ENCODE measurements around the gene RXRB. TPM values are rescaled to one million over a fixed set of nuclear protein-coding genes. Genes with fewer than 3 reads are reported as not detected.
"Not testable (repeated sequence)": the region's sequence is repeated elsewhere in the genome, so short reads cannot be mapped to it uniquely, and the experiment has no call there.

RXRB gene
- total and polyA plus RNA-seq, 4 donors = 19.2 to 79.0 (median 47.0) TPM

DNA sequence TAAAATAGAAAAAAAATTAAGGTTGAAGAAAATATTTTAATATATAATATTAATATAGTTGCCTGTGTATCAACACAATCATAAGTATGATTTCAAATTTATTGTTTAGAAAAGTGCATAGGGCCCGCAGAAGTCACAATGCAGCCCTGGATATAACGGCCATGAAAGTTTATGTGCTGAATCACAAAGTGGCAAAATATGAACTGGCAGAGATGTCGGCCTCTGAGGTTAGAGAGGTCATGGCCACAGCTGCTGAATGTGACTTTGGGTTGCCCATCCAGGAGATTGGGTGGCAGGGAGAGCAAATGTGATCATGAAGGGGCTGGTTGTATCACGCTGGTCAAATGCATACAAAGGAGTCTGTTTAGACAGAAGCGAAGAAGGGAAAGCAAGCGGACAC is 43.9 kb downstream of the RXRB start:
- H3K27me3 ChIP-seq (ENCODE audit: control insufficient read depth, insufficient read depth, low read length) = no peaks in the 10 kb centered on the region
- 83% methylated on average over 4 of the region's 6 CpGs for WGBS (ENCODE audit: insufficient coverage)
- H3K4me3 ChIP-seq (ENCODE audit: low read depth, low read length) = no peak overlapping the region

GRCh38 chr6:33154349-33154748 is 46.1 kb downstream of the RXRB start:
- Histone ChIP-seq H3K4me1 (ENCODE audit: control insufficient read depth, insufficient read depth, low read length) (no peaks in the 10 kb centered on the region), H3K36me3 (ENCODE audit: control insufficient read depth, insufficient read depth, low read length) (no peaks in the 10 kb centered on the region), H3K9me3 (ENCODE audit: control insufficient read depth, insufficient read depth, low read length) (no peaks in the 10 kb centered on the region), H3K27ac (ENCODE audit: low read depth, low read length) (no peak overlapping the region), H3K4me3 (ENCODE audit: low read depth, low read length) (no peak overlapping the region), H3K27me3 (ENCODE audit: control insufficient read depth, insufficient read depth, low read length) (peaks cover 2% of the 10 kb centered on the region)
- 53% methylated on average over 4 of the region's 4 CpGs for WGBS (ENCODE audit: insufficient coverage)
- peak in 1 of 6 donors; percentile 6 for DNase-seq (ENCODE audit: low read depth in 4 of 6, low spot score in 6 of 6)

More for the DNA sequence above, 43.9 kb downstream of the RXRB start:
- Histone ChIP-seq H3K4me1 (ENCODE audit: control insufficient read depth, insufficient read depth, low read length) (peaks cover 13% of the 10 kb centered on the region), H3K36me3 (ENCODE audit: control insufficient read depth, insufficient read depth, low read length) (no peaks in the 10 kb centered on the region), H3K9me3 (ENCODE audit: control insufficient read depth, insufficient read depth, low read length) (no peaks in the 10 kb centered on the region), H3K27ac (ENCODE audit: low read depth, low read length) (no peak overlapping the region)
- no peak for DNase-seq (ENCODE audit: low read depth in 4 of 6, low spot score in 6 of 6)

- Histone ChIP-seq H3K27ac (ENCODE audit: low read depth, low read length) (no peak overlapping the region), H3K4me1 (ENCODE audit: control insufficient read depth, insufficient read depth, low read length) (no peaks in the 10 kb centered on the region), H3K27me3 (ENCODE audit: control insufficient read depth, insufficient read depth, low read length) (peaks cover 8% of the 10 kb centered on the region), H3K4me3 (ENCODE audit: low read depth, low read length) (no peak overlapping the region), H3K9me3 (ENCODE audit: control insufficient read depth, insufficient read depth, low read length) (no peaks in the 10 kb centered on the region), H3K36me3 (ENCODE audit: control insufficient read depth, insufficient read depth, low read length) (no peaks in the 10 kb centered on the region)
- no CpG with 5 or more reads among the region's 1 CpG for WGBS (ENCODE audit: insufficient coverage)
- DNase-seq (ENCODE audit: low read depth in 4 of 6, low spot score in 6 of 6) = no peak
Observed at GRCh38 chr6:33151050-33151449, 49.4 kb downstream of the RXRB start.

DNA sequence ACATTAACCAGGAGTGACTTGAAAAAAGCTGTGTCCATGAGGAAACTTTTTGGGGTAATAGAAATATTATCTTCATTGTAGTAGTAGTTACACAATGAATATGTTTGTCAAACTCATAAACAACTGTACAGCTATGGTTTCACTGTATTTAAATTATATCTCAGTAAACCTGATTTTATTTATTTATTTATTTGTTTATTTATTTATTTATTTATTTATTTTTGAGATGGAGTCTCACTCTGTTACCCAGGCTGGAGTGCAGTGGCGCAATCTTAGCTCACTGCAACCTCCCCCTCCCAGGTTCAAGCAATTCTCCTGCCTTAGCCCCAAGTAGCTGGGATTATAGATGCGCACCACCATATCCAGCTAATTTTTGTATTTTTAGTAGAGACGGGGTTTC is 49.9 kb downstream of the RXRB start:
- no CpG with 5 or more reads among the region's 3 CpGs for WGBS (ENCODE audit: insufficient coverage)
- not testable (repeated sequence) for H3K9me3 ChIP-seq (ENCODE audit: control insufficient read depth, insufficient read depth, low read length); DNase-seq (ENCODE audit: low read depth in 4 of 6, low spot score in 6 of 6); H3K4me1 ChIP-seq (ENCODE audit: control insufficient read depth, insufficient read depth, low read length); H3K27ac ChIP-seq (ENCODE audit: low read depth, low read length); H3K27me3 ChIP-seq (ENCODE audit: control insufficient read depth, insufficient read depth, low read length); H3K4me3 ChIP-seq (ENCODE audit: low read depth, low read length); H3K36me3 ChIP-seq (ENCODE audit: control insufficient read depth, insufficient read depth, low read length)

GRCh38 chr6:33147807-33148666 is 52.4 kb downstream of the RXRB start:
- Histone ChIP-seq H3K27me3 (ENCODE audit: control insufficient read depth, insufficient read depth, low read length) (peaks cover 8% of the 10 kb centered on the region), H3K4me1 (ENCODE audit: control insufficient read depth, insufficient read depth, low read length) (no peaks in the 10 kb centered on the region), H3K27ac (ENCODE audit: low read depth, low read length) (no peak overlapping the region), H3K36me3 (ENCODE audit: control insufficient read depth, insufficient read depth, low read length) (no peaks in the 10 kb centered on the region), H3K9me3 (ENCODE audit: control insufficient read depth, insufficient read depth, low read length) (peaks cover under 1% of the 10 kb centered on the region), H3K4me3 (ENCODE audit: low read depth, low read length) (no peak overlapping the region)
- WGBS (ENCODE audit: insufficient coverage) = no CpG with 5 or more reads among the region's 8 CpGs
- DNase-seq (ENCODE audit: low read depth in 4 of 6, low spot score in 6 of 6) = peak in 5 of 6 donors; percentile 22 to 90 (median 55)

- H3K27ac ChIP-seq (ENCODE audit: low read depth, low read length) = no peak overlapping the region
- peak in 2 of 6 donors; percentile 11 to 14 for DNase-seq (ENCODE audit: low read depth in 4 of 6, low spot score in 6 of 6)
- H3K9me3 ChIP-seq (ENCODE audit: control insufficient read depth, insufficient read depth, low read length) = peaks cover 3% of the 10 kb centered on the region
- H3K27me3 ChIP-seq (ENCODE audit: control insufficient read depth, insufficient read depth, low read length) = peaks cover 6% of the 10 kb centered on the region
- 0% methylated on average over 1 of the region's 1 CpG for WGBS (ENCODE audit: insufficient coverage)
- no peaks in the 10 kb centered on the region for H3K4me1 ChIP-seq (ENCODE audit: control insufficient read depth, insufficient read depth, low read length)
- H3K4me3 ChIP-seq (ENCODE audit: low read depth, low read length) = no peak overlapping the region
- no peaks in the 10 kb centered on the region for H3K36me3 ChIP-seq (ENCODE audit: control insufficient read depth, insufficient read depth, low read length)
Observed at GRCh38 chr6:33144373-33144772, 56.1 kb downstream of the RXRB start.

Small RNA genes within 50 kb of the gene (small RNA-seq; reads per million reads assigned to genes)
- gene MIR219A1 (ENCODE audit: low replicate concordance) (1.6 reads per million, percentile 87 among the genes with 10 or more reads in this experiment), gene RNY4P10 (ENCODE audit: low replicate concordance) (0.37 reads per million, percentile 41 among the genes with 10 or more reads in this experiment)

Other genes with a start within 250 kb of the RXRB start
- gene HLA-DMA, start 247.6 kb downstream of the RXRB start, total RNA-seq = 10 to 100 TPM in 1 of 2 donors, 1 to 10 TPM in 1; 9.9 to 11.6 TPM
- 1 to 10 TPM; 3.1 to 4.9 TPM for gene HLA-DMA, start 247.6 kb downstream of the RXRB start, polyA plus RNA-seq (ENCODE audit: insufficient read length in 2 of 2)
- 100 to 1,000 TPM in 1 of 2 donors, 10 to 100 TPM in 1; 68.9 to 153 TPM for gene BRD2, start 232.1 kb downstream of the RXRB start, total RNA-seq
- gene BRD2, start 232.1 kb downstream of the RXRB start, polyA plus RNA-seq (ENCODE audit: insufficient read length in 2 of 2) = 100 to 1,000 TPM; 285 to 286 TPM
- 1 to 10 TPM; 4.6 to 5.8 TPM for gene HLA-DOA, start 191.1 kb downstream of the RXRB start, total RNA-seq
- gene HLA-DOA, start 191.1 kb downstream of the RXRB start, polyA plus RNA-seq (ENCODE audit: insufficient read length in 2 of 2) = 1 to 10 TPM; 1.4 to 1.8 TPM
- gene HLA-DPA1, start 127.0 kb downstream of the RXRB start, total RNA-seq = 10 to 100 TPM; 19.8 to 23.1 TPM
- 10 to 100 TPM in 1 of 2 donors, 1 to 10 TPM in 1; 6.6 to 13.7 TPM for gene HLA-DPA1, start 127.0 kb downstream of the RXRB start, polyA plus RNA-seq (ENCODE audit: insufficient read length in 2 of 2)
- gene HLA-DPB1, start 124.7 kb downstream of the RXRB start, total RNA-seq = 10 to 100 TPM; 15.4 to 21.3 TPM
- 10 to 100 TPM; 10.5 to 11.4 TPM for gene HLA-DPB1, start 124.7 kb downstream of the RXRB start, polyA plus RNA-seq (ENCODE audit: insufficient read length in 2 of 2)
- 1 to 10 TPM; 2.8 to 4.9 TPM for gene COL11A2, start 8.2 kb downstream of the RXRB start, total RNA-seq
- 10 to 100 TPM; 10.4 to 12.6 TPM for gene COL11A2, start 8.2 kb downstream of the RXRB start, polyA plus RNA-seq (ENCODE audit: insufficient read length in 2 of 2)
- gene SLC39A7, start 202 bp upstream of the RXRB start, total RNA-seq = 10 to 100 TPM; 55.0 to 87.3 TPM
- gene SLC39A7, start 202 bp upstream of the RXRB start, polyA plus RNA-seq (ENCODE audit: insufficient read length in 2 of 2) = 100 to 1,000 TPM in 1 of 2 donors, 10 to 100 TPM in 1; 86.7 to 103 TPM
- gene HSD17B8, start 4.0 kb upstream of the RXRB start, total RNA-seq = 10 to 100 TPM in 1 of 2 donors, 1 to 10 TPM in 1; 7.8 to 24.8 TPM
- 10 to 100 TPM in 1 of 2 donors, 1 to 10 TPM in 1; 8.5 to 10.5 TPM for gene HSD17B8, start 4.0 kb upstream of the RXRB start, polyA plus RNA-seq (ENCODE audit: insufficient read length in 2 of 2)
- gene RING1, start 7.8 kb upstream of the RXRB start, total RNA-seq = 10 to 100 TPM; 19.0 to 43.9 TPM
- gene RING1, start 7.8 kb upstream of the RXRB start, polyA plus RNA-seq (ENCODE audit: insufficient read length in 2 of 2) = 10 to 100 TPM; 63.3 to 71.0 TPM
- 10 to 100 TPM; 35.4 to 49.3 TPM for gene VPS52, start 71.2 kb upstream of the RXRB start, total RNA-seq
- 10 to 100 TPM; 69.2 to 87.3 TPM for gene VPS52, start 71.2 kb upstream of the RXRB start, polyA plus RNA-seq (ENCODE audit: insufficient read length in 2 of 2)
- 1,000 to 10,000 TPM; 1,293 to 3,565 TPM for gene RPS18, start 71.4 kb upstream of the RXRB start, total RNA-seq
- 1,000 to 10,000 TPM; 1,607 to 1,704 TPM for gene RPS18, start 71.4 kb upstream of the RXRB start, polyA plus RNA-seq (ENCODE audit: insufficient read length in 2 of 2)
- 10 to 100 TPM in 1 of 2 donors, 1 to 10 TPM in 1; 5.8 to 12.9 TPM for gene B3GALT4, start 76.5 kb upstream of the RXRB start, total RNA-seq
- 1 to 10 TPM; 6.2 to 8.1 TPM for gene B3GALT4, start 76.5 kb upstream of the RXRB start, polyA plus RNA-seq (ENCODE audit: insufficient read length in 2 of 2)
- 10 to 100 TPM; 31.7 to 53.8 TPM for gene WDR46, start 88.6 kb upstream of the RXRB start, total RNA-seq
- 10 to 100 TPM; 51.8 to 60.5 TPM for gene WDR46, start 88.6 kb upstream of the RXRB start, polyA plus RNA-seq (ENCODE audit: insufficient read length in 2 of 2)
- 10 to 100 TPM; 30.4 to 54.4 TPM for gene PFDN6, start 88.9 kb upstream of the RXRB start, total RNA-seq
- 10 to 100 TPM; 78.5 to 80.2 TPM for gene PFDN6, start 88.9 kb upstream of the RXRB start, polyA plus RNA-seq (ENCODE audit: insufficient read length in 2 of 2)
- 10 to 100 TPM; 23.6 to 63.8 TPM for gene RGL2, start 98.3 kb upstream of the RXRB start, total RNA-seq
- gene RGL2, start 98.3 kb upstream of the RXRB start, polyA plus RNA-seq (ENCODE audit: insufficient read length in 2 of 2) = 100 to 1,000 TPM; 101 to 119 TPM
- gene TAPBP, start 113.4 kb upstream of the RXRB start, total RNA-seq = 10 to 100 TPM; 42.8 to 48.0 TPM
- gene TAPBP, start 113.4 kb upstream of the RXRB start, polyA plus RNA-seq (ENCODE audit: insufficient read length in 2 of 2) = 10 to 100 TPM; 41.3 to 49.2 TPM
- gene ZBTB22, start 117.1 kb upstream of the RXRB start, total RNA-seq = 10 to 100 TPM; 16.4 to 26.8 TPM
- gene ZBTB22, start 117.1 kb upstream of the RXRB start, polyA plus RNA-seq (ENCODE audit: insufficient read length in 2 of 2) = 10 to 100 TPM; 25.3 to 25.4 TPM
- gene DAXX, start 122.3 kb upstream of the RXRB start, total RNA-seq = 10 to 100 TPM; 18.0 to 35.5 TPM
- 10 to 100 TPM; 50.8 to 51.9 TPM for gene DAXX, start 122.3 kb upstream of the RXRB start, polyA plus RNA-seq (ENCODE audit: insufficient read length in 2 of 2)
- 10 to 100 TPM in 1 of 2 donors, 1 to 10 TPM in 1; 6.7 to 12.9 TPM for gene KIFC1, start 191.2 kb upstream of the RXRB start, total RNA-seq
- 10 to 100 TPM; 18.0 to 25.9 TPM for gene KIFC1, start 191.2 kb upstream of the RXRB start, polyA plus RNA-seq (ENCODE audit: insufficient read length in 2 of 2)
- gene PHF1, start 210.3 kb upstream of the RXRB start, total RNA-seq = 10 to 100 TPM; 17.2 to 55.4 TPM
- 100 to 1,000 TPM; 116 to 128 TPM for gene PHF1, start 210.3 kb upstream of the RXRB start, polyA plus RNA-seq (ENCODE audit: insufficient read length in 2 of 2)
- gene CUTA, start 217.4 kb upstream of the RXRB start, total RNA-seq = 100 to 1,000 TPM in 1 of 2 donors, 10 to 100 TPM in 1; 64.9 to 202 TPM
- gene CUTA, start 217.4 kb upstream of the RXRB start, polyA plus RNA-seq (ENCODE audit: insufficient read length in 2 of 2) = 100 to 1,000 TPM; 211 to 241 TPM
- 10 to 100 TPM; 11.5 to 21.0 TPM for gene SYNGAP1, start 219.4 kb upstream of the RXRB start, total RNA-seq
- gene SYNGAP1, start 219.4 kb upstream of the RXRB start, polyA plus RNA-seq (ENCODE audit: insufficient read length in 2 of 2) = 10 to 100 TPM; 84.7 to 98.9 TPM

Measured in spinal cord (tissue), 10 donors.